SJSA1 (cell line): Measurements from ENCODE around the gene ARFIP1. TPM values are rescaled to one million over a fixed set of nuclear protein-coding genes. Genes with fewer than 3 reads are reported as not detected.

ENCODE experiments used
- DNase-seq, 2 experiments: peaks; one replicate each; pipeline ENCODE4 v3.0.0-alpha.2; 2015 to 2020; ENCODE audit warnings: low spot score in 2 of 2, low read depth in 1 of 2
- H3K27ac ChIP-seq: fragments of 250-450 bp; sonication (Bioruptor Pico); 2 replicates; pipeline ENCODE4 v1.5.1; 2020; ENCODE audit warnings: mild to moderate bottlenecking, moderate library complexity
- H3K27me3 ChIP-seq: fragments of 250-450 bp; sonication (Bioruptor Pico); replicated peaks from 2 replicates; pipeline ENCODE4 v1.5.1; 2020; ENCODE audit warnings: mild to moderate bottlenecking, moderate library complexity
- H3K36me3 ChIP-seq: fragments of 250-450 bp; sonication (Bioruptor Pico); 2 replicates; pipeline ENCODE4 v1.5.1; 2020; ENCODE audit warnings: mild to moderate bottlenecking
- H3K4me1 ChIP-seq: fragments of 250-450 bp; sonication (Bioruptor Pico); replicated peaks from 2 replicates; pipeline ENCODE4 v1.6.1; 2021; ENCODE audit warnings: mild to moderate bottlenecking
- H3K4me3 ChIP-seq: fragments of 250-450 bp; sonication (Bioruptor Pico); 2 replicates; pipeline ENCODE4 v1.5.1; 2020; ENCODE audit warnings: mild to moderate bottlenecking
- H3K9me3 ChIP-seq: fragments of 250-450 bp; sonication (Bioruptor Pico); replicated peaks from 2 replicates; pipeline ENCODE4 v1.5.1; 2020; ENCODE audit warnings: mild to moderate bottlenecking
- total RNA-seq: library from RNA; depleted of rRNA; stranded (reverse); fragments of >200 nt; shearing (Covaris generic); gene quantifications from 2 replicates; pipeline ENCODE4 v1.2.3, GENCODE V29; 2014

The ARFIP1 gene
- total RNA-seq, 1 experiment from 2014 or later = 46.4 TPM

GRCh38 chr4:152947311-152947710 is 167.6 kb downstream of the ARFIP1 start:
- DNase-seq = no peak
- no peak overlapping the region for H3K4me3 ChIP-seq
- no peaks in the 10 kb centered on the region for H3K36me3 ChIP-seq
- H3K9me3 ChIP-seq = no peaks in the 10 kb centered on the region
- H3K27me3 ChIP-seq = peaks cover 21% of the 10 kb centered on the region
- H3K27ac ChIP-seq = no peak overlapping the region
- peaks cover 5% of the 10 kb centered on the region; the same call in 1 of the 2 replicates for H3K4me1 ChIP-seq

GRCh38 chr4:152949930-152950329 is 170.2 kb downstream of the ARFIP1 start:
- Histone ChIP-seq H3K36me3 (no peaks in the 10 kb centered on the region), H3K27ac (no peak overlapping the region), H3K4me1 (peaks cover 5% of the 10 kb centered on the region; the same call in 1 of the 2 replicates), H3K27me3 (peaks cover 23% of the 10 kb centered on the region), H3K9me3 (no peaks in the 10 kb centered on the region), H3K4me3 (no peak overlapping the region)
- DNase-seq = no peak

DNA sequence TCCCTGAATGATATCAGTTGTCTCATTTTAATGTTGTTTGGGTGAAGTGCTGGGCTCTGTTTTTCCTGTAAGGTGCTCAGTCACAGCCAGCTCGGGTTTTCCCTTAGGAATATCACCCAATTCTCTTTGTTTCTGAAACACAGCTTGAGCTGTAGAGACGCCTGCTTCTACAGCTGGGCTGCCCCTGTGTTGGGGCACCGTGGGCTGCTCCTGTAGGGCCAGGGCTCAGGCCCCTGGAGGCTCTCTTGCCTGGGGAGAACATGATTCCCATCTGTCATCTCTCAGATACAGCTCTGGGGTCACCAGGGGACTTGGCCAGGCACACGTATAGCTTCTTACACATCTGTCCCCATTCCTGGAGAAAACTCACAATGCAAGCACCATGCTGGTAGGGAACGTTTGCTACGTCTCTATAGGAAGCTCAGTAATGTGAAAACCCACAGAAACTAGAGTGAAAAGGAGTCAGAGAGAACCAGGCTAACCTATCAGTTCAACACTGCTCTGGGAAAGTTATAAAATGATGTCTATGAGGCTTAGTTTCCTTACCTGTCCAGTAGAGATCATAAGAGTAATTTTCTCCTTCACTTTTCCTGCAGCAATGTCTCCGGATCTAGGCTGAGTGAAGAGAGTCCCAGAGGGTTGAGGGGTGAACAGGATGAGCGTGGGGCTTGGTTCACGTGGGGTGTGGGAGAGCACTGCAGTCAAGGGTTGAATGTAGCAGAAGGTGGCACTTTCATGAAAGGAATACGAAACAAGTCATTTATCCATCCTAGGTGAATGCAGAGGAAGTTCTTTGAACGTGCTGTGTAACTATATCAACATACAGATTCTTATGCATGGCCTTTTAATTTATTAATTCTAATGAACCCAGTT is 170.9 kb downstream of the ARFIP1 start:
- Histone ChIP-seq H3K27me3 (peaks cover 23% of the 10 kb centered on the region), H3K36me3 (no peaks in the 10 kb centered on the region), H3K27ac (no peak overlapping the region), H3K9me3 (no peaks in the 10 kb centered on the region), H3K4me1 (peaks cover 5% of the 10 kb centered on the region; the same call in 1 of the 2 replicates), H3K4me3 (no peak overlapping the region)
- DNase-seq = no peak

DNA sequence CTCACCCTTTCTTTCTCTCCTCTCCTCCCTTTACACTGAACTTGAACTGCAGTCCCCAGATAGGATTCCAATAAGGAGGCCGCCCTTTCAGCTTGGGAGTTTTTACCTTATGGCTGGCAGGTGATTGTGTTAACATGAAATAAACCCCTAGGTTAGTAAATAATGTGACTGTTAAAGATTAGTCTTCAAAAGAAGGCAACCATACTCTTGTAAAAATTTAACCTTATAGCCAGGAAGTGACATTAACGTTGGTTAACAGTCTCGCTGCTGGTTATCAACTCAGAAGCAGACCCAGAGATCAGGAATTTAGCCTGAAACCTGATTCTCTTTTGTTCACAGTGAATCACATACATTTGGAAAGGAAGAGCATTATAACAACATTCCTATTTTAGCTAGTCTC is 171.6 kb downstream of the ARFIP1 start:
- Histone ChIP-seq H3K27ac (no peak overlapping the region), H3K27me3 (peaks cover 23% of the 10 kb centered on the region; the same call in 1 of the 2 replicates), H3K36me3 (no peaks in the 10 kb centered on the region), H3K4me3 (no peak overlapping the region), H3K4me1 (peaks cover 7% of the 10 kb centered on the region), H3K9me3 (no peaks in the 10 kb centered on the region)
- no peak for DNase-seq

- H3K4me1 ChIP-seq = peaks cover 16% of the 10 kb centered on the region
- H3K27me3 ChIP-seq = peaks cover 14% of the 10 kb centered on the region; the same call in 1 of the 2 replicates
- H3K4me3 ChIP-seq = no peak overlapping the region
- H3K9me3 ChIP-seq = no peaks in the 10 kb centered on the region
- H3K36me3 ChIP-seq = no peaks in the 10 kb centered on the region
- no peak overlapping the region for H3K27ac ChIP-seq
- no peak for DNase-seq
These were observed 173.8 kb downstream of the ARFIP1 start for GRCh38 chr4:152953514-152953913.

GRCh38 chr4:152954741-152955140 is 175.0 kb downstream of the ARFIP1 start:
- Histone ChIP-seq H3K9me3 (no peaks in the 10 kb centered on the region), H3K27ac (no peak overlapping the region)
- no peak for DNase-seq

DNA sequence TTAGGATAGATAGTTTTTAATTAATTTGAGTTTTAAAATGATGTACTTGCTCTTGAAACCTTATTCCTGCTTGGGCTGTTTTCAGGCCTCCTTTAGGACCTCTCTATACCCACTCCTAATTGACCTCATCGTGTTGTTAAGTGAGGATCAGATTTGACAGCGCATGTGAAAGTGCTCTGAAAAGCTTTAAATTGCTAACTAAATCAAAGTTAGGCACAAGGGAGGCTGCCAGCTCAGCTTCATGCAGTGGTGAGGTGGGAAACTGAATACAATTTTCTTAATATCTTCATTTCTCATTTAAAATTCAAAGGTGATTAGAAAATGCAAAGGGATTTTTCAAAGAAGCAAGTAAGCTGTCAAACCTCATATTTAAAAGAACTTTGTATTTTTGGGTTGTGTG is 176.4 kb downstream of the ARFIP1 start:
- H3K9me3 ChIP-seq = no peaks in the 10 kb centered on the region
- H3K27ac ChIP-seq = no peak overlapping the region
- H3K27me3 ChIP-seq = 0 out of 2 replicates have a peak, but pooled peaks cover 11% of the 10 kb centered on the region
- peaks cover 16% of the 10 kb centered on the region for H3K4me1 ChIP-seq
- no peak for DNase-seq
- H3K4me3 ChIP-seq = no peak overlapping the region
- H3K36me3 ChIP-seq = no peaks in the 10 kb centered on the region

More at GRCh38 chr4:152954741-152955140, 175.0 kb downstream of the ARFIP1 start:
- Histone ChIP-seq H3K36me3 (no peaks in the 10 kb centered on the region), H3K4me1 (peaks cover 16% of the 10 kb centered on the region), H3K4me3 (no peak overlapping the region), H3K27me3 (peaks cover 12% of the 10 kb centered on the region; the same call in 1 of the 2 replicates)

DNA sequence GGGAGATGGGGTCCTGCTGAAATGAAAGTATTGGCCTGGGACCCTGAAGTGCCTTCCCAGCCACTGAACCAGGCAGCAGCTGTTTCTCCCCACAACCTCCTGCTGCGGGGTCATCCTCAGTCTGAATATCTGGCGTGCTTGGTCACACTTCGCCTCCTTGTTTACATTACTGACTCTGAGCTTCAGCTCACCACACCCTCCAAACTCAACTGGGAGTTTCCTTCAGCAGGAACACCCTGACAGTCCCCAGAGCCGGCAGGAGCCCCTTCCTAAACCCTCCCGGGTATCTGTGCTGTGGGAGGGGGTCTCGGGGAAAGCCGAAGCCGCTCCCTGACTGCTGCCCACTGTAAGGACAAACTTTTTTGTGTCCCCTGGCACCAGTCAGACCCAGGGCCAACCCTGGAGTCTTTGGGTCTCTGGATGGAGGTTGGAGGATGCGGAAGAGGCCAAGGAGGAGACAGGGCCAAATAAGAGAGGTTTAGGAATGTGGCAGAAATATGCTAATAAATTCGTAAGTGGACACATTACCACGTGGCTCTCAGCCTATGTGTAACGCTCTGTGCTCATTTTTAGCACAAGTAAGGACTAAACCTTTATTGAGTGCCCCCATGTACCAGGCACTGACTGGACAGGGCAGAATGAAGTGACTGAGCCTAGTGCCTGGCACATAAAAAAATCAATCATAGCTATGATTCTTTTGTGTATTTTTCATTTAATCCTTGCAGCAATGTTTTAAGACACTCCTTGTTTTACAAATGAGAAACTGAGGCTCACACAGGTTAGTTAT is 177.1 kb downstream of the ARFIP1 start:
- H3K36me3 ChIP-seq = no peaks in the 10 kb centered on the region
- DNase-seq = peak in 1 of 2 experiments; percentile 39
- peaks cover 18% of the 10 kb centered on the region for H3K4me1 ChIP-seq
- no peak overlapping the region for H3K27ac ChIP-seq
- no peak overlapping the region for H3K4me3 ChIP-seq
- 0 out of 2 replicates have a peak, but pooled peaks cover 6% of the 10 kb centered on the region for H3K27me3 ChIP-seq
- H3K9me3 ChIP-seq = no peaks in the 10 kb centered on the region

DNA sequence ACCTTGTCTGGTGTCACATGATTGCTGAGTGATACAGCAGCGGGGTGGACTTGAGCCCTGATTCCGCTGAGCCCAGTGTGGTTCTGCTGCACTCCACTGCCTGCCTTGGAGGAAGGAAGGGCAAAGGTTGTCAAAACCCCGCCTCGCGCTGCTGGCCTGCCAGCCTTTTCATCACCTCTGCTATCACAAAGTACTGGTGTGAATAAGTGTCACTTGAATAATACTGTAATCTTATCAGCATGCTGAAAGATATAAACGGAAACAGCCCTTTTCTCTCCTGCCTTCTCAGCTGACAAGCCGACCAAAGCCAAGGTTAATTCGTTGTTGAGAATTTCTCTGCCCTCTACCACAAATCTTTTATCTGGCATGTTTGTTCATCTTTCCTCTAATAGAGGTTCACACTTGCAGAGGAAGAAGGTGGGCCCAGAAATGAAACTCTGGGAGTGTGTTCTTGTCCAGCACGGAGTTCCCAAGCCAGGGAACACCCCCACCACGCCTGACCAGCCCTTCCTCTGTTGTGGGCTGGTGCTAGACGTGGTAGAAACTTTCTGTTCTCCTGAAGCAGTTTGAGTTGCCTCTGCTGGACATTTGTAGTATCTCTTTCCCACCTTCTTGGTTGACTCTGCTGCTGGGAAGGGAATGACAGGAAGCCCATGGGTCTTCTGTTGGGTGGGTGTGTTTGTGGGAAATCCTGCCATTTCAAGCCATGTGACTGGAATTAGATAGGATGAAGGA is 177.8 kb downstream of the ARFIP1 start:
- H3K36me3 ChIP-seq = no peaks in the 10 kb centered on the region
- no peak overlapping the region for H3K27ac ChIP-seq
- no peaks in the 10 kb centered on the region for H3K9me3 ChIP-seq
- no peaks in the 10 kb centered on the region for H3K27me3 ChIP-seq
- peak in 1 of 2 experiments; percentile 18 for DNase-seq
- no peak overlapping the region for H3K4me3 ChIP-seq
- peaks cover 21% of the 10 kb centered on the region for H3K4me1 ChIP-seq

DNA sequence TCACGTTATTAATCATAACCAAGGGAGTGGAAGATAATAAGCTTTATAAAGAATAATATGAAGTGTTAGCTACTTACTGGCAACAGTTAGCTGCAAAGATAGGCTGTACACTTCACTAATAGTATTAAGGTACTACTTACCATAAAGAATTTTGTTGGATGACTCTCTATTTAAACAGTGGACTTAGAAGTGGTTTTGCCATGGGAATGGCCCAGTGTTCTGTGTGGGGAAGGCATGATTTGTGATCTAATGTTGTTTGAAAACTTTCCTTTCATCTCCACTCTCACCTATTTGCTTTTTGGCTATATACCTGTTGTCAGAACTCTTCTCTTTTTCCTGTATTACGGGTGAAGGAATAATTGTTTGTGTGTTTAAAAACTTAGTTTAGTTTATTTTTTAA is 179.3 kb downstream of the ARFIP1 start:
- Histone ChIP-seq H3K27me3 (no peaks in the 10 kb centered on the region), H3K4me1 (peaks cover 21% of the 10 kb centered on the region), H3K4me3 (no peak overlapping the region), H3K27ac (no peak overlapping the region), H3K36me3 (no peaks in the 10 kb centered on the region), H3K9me3 (no peaks in the 10 kb centered on the region)
- DNase-seq = no peak

GRCh38 chr4:152960082-152960481 is 180.3 kb downstream of the ARFIP1 start:
- Histone ChIP-seq H3K9me3 (no peaks in the 10 kb centered on the region), H3K4me3 (no peak overlapping the region), H3K27me3 (no peaks in the 10 kb centered on the region; the same call in 1 of the 2 replicates), H3K4me1 (peaks cover 21% of the 10 kb centered on the region), H3K27ac (no peak overlapping the region), H3K36me3 (no peaks in the 10 kb centered on the region)
- DNase-seq = no peak

GRCh38 chr4:152961014-152961772 is 181.4 kb downstream of the ARFIP1 start:
- Histone ChIP-seq H3K4me3 (no peak overlapping the region), H3K4me1 (peaks cover 20% of the 10 kb centered on the region), H3K36me3 (no peaks in the 10 kb centered on the region), H3K9me3 (no peaks in the 10 kb centered on the region), H3K27ac (no peak overlapping the region), H3K27me3 (no peaks in the 10 kb centered on the region; the same call in 1 of the 2 replicates)
- DNase-seq = no peak

DNA sequence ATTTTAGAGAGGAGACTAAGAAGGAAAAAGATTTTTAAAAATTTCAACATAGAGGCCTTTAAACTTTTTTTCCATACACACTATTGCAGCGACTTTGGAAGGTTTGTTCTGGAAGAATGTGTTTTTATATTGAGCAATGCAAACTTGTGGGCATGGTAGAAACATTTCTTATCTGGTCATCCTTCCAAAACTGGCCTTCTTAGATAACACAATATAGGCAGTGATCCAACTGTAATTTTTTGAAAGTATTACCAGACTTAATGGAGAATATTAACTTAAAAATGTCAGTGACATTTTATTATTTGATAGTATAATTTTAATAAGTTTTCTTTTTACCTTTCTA is 182.0 kb downstream of the ARFIP1 start:
- Histone ChIP-seq H3K9me3 (no peaks in the 10 kb centered on the region), H3K27me3 (no peaks in the 10 kb centered on the region; the same call in 1 of the 2 replicates), H3K4me1 (peaks cover 15% of the 10 kb centered on the region), H3K36me3 (no peaks in the 10 kb centered on the region), H3K27ac (no peak overlapping the region), H3K4me3 (no peak overlapping the region)
- DNase-seq = no peak
